Endodermal cell (in vitro differentiated cells): ENCODE results near the gene PARD6G. TPM values are rescaled to one million over a fixed set of nuclear protein-coding genes. Genes with fewer than 3 reads are reported as not detected.

Experiments
- DNase-seq: peaks from one replicate; pipeline ENCODE4 v3.0.0-alpha.2; 2017
- H3K27ac ChIP-seq: 2 replicates; pipeline ENCODE4 v1.5.1; 2013; ENCODE audit warnings: mild to moderate bottlenecking, low read depth, low read length, moderate library complexity
- H3K27me3 ChIP-seq: 2 replicates; pipeline ENCODE4 v1.6.1; 2013; ENCODE audit warnings: mild to moderate bottlenecking, low read length, moderate library complexity; ENCODE audit not compliant: insufficient read depth, control insufficient read depth, poor library complexity, severe bottlenecking
- H3K36me3 ChIP-seq: 2 replicates; pipeline ENCODE4 v1.7.0; 2013; ENCODE audit warnings: mild to moderate bottlenecking, low read length, moderate library complexity; ENCODE audit not compliant: control insufficient read depth, insufficient read depth
- H3K4me1 ChIP-seq: one replicate; pipeline ENCODE4 v1.7.0; 2013; ENCODE audit warnings: low read length; ENCODE audit not compliant: control insufficient read depth, insufficient read depth
- H3K4me3 ChIP-seq: 2 replicates; pipeline ENCODE4 v1.5.1; 2013; ENCODE audit warnings: mild to moderate bottlenecking, low read length, moderate library complexity
- H3K9ac ChIP-seq: 2 replicates; pipeline ENCODE4 v1.6.1; 2013; ENCODE audit warnings: mild to moderate bottlenecking, low read length, moderate library complexity; ENCODE audit not compliant: poor library complexity, severe bottlenecking; ENCODE audit errors: extremely low read depth
- H3K9me3 ChIP-seq: 2 replicates; pipeline ENCODE4 v1.6.1; 2013; ENCODE audit warnings: mild to moderate bottlenecking, low read length, moderate library complexity; ENCODE audit not compliant: control insufficient read depth
- H3K27ac Mint-ChIP-seq: 2 replicates; pipeline ENCODE4 v1.8.0; 2020; ENCODE audit warnings: mixed read lengths
- H3K27me3 Mint-ChIP-seq: 2 replicates; pipeline ENCODE4 v1.8.0; 2021; ENCODE audit warnings: mild to moderate bottlenecking, mixed read lengths; ENCODE audit not compliant: insufficient read depth
- H3K36me3 Mint-ChIP-seq: 2 replicates; pipeline ENCODE4 v1.8.0; 2020; ENCODE audit warnings: low read depth, mixed read lengths
- H3K4me1 Mint-ChIP-seq: 2 replicates; pipeline ENCODE4 v1.8.0; 2020; ENCODE audit warnings: mixed read lengths
- H3K4me3 Mint-ChIP-seq: 2 replicates; pipeline ENCODE4 v1.8.0; 2020; ENCODE audit warnings: mild to moderate bottlenecking, moderate library complexity, mixed read lengths
- H3K9me3 Mint-ChIP-seq: 2 replicates; pipeline ENCODE4 v1.8.0; 2020; ENCODE audit warnings: mild to moderate bottlenecking, mixed read lengths
- CTCF ChIP-seq: fragments of 200-600 bp; sonication (generic); conservative IDR thresholded peaks from 2 replicates; pipeline ENCODE4 v1.5.0; 2021; ENCODE audit warnings: antibody characterized with exemption, mild to moderate bottlenecking
- WGBS, 2 experiments: methylation state at CpG; one replicate each; pipeline versions ENCODE4 v1.1.5 to v1.1.7; 2013; ENCODE audit warnings: missing lambda C conversion rate in 2 of 2, mixed read lengths in 1 of 2; ENCODE audit not compliant: insufficient coverage in 1 of 2, insufficient read length in 1 of 2; 5-methylcytosine and 5-hydroxymethylcytosine counted together
- total RNA-seq, 2 donors: library from RNA; stranded (reverse); fragmentation: NEBNext Ultra II Directional in 1 of 2; extraction: Animal tissue kit (Norgen Biotek cat#: 25700) in 1 of 2; gene quantifications; 2 replicates in 1 of 2; 3 replicates in 1 of 2; pipeline ENCODE4 v1.2.1, GENCODE V29; 2021

Gene PARD6G
- total RNA-seq, 2 donors from 2014 or later = 15.4 to 17.3 TPM

DNA sequence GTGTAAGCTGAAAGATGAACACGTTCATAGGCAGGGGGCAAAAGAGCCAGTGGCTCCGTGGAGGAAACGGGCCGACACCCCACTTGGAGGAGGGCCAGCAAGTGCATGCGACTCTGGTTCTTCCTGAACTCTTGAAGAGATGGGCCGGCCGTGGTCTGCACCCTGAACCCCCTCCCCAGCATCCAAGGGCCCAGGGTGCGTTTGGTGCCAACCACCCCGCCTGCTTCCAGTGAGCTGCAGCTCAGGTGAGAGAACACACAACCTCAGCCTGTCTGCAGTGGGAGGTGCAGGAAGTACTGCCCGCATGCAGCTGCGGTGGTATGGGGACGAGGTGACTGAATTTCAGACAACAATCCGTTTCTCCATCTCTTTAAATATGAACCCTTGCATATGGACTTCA is 79.4 kb downstream of the PARD6G start:
- no peaks in the 10 kb centered on the region for H3K27me3 ChIP-seq
- H3K4me3 Mint-ChIP-seq = no peak overlapping the region
- H3K9ac ChIP-seq = no peak overlapping the region
- no peak overlapping the region for H3K27ac ChIP-seq
- no peaks in the 10 kb centered on the region for H3K4me1 Mint-ChIP-seq
- H3K9me3 Mint-ChIP-seq = peaks cover 36% of the 10 kb centered on the region
- H3K36me3 ChIP-seq = peaks cover under 1% of the 10 kb centered on the region
- peaks cover 30% of the 10 kb centered on the region for H3K36me3 Mint-ChIP-seq
- WGBS, 2 experiments = 88 to 93% methylated on average over 3 to 13 of the region's 13 CpGs
- H3K9me3 ChIP-seq = peaks cover 21% of the 10 kb centered on the region
- TF ChIP-seq CTCF = no peak
- DNase-seq = no peak
- no peak overlapping the region for H3K4me3 ChIP-seq
- H3K4me1 ChIP-seq = no peaks in the 10 kb centered on the region
- H3K27me3 Mint-ChIP-seq = no peaks in the 10 kb centered on the region
- no peak overlapping the region for H3K27ac Mint-ChIP-seq

GRCh38 chr18:80167331-80167730 is 80.0 kb downstream of the PARD6G start:
- H3K36me3 ChIP-seq = peaks cover 6% of the 10 kb centered on the region

DNA sequence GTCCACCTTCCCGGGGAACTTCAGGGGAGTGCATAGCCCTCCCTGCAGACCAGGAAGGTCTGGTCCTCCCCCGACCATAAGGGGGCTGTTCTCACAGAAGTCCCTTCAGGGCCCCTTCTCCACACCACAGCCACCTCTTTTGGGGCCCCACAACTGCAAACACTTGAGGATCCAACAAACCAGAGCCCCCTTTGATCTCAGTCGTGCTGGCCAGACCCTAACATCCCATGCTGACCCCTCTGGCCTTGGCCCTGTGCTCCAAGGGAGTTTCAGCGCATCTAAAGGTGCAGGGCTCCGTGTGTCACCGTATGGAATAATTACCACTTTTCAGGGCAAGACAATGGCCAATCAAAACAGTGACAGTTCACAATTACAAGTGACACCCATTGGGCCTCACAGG is 80.6 kb downstream of the PARD6G start:
- H3K27me3 Mint-ChIP-seq = no peaks in the 10 kb centered on the region
- DNase-seq = no peak
- H3K4me3 ChIP-seq = no peak overlapping the region
- no peaks in the 10 kb centered on the region for H3K4me1 Mint-ChIP-seq
- peaks cover 21% of the 10 kb centered on the region for H3K9me3 ChIP-seq
- no peak for TF ChIP-seq CTCF
- 86 to 89% methylated on average over 4 to 6 of the region's 6 CpGs for WGBS, 2 experiments
- no peak overlapping the region for H3K4me3 Mint-ChIP-seq
- H3K27me3 ChIP-seq = no peaks in the 10 kb centered on the region
- H3K36me3 Mint-ChIP-seq = peaks cover 42% of the 10 kb centered on the region
- H3K9me3 Mint-ChIP-seq = peaks cover 39% of the 10 kb centered on the region
- H3K4me1 ChIP-seq = no peaks in the 10 kb centered on the region
- H3K36me3 ChIP-seq = peaks cover 7% of the 10 kb centered on the region
- no peak overlapping the region for H3K27ac ChIP-seq
- no peak overlapping the region for H3K9ac ChIP-seq
- no peak overlapping the region for H3K27ac Mint-ChIP-seq

More at GRCh38 chr18:80167331-80167730, 80.0 kb downstream of the PARD6G start:
- Histone ChIP-seq H3K9me3 (peaks cover 21% of the 10 kb centered on the region), H3K4me1 (no peaks in the 10 kb centered on the region), H3K4me3 (no peak overlapping the region), H3K27me3 (no peaks in the 10 kb centered on the region), H3K9ac (no peak overlapping the region), H3K27ac (no peak overlapping the region)
- H3K4me1 Mint-ChIP-seq = no peaks in the 10 kb centered on the region
- H3K36me3 Mint-ChIP-seq = peaks cover 36% of the 10 kb centered on the region
- H3K27ac Mint-ChIP-seq = no peak overlapping the region
- 94 to 100% methylated on average over 8 to 9 of the region's 9 CpGs for WGBS, 2 experiments
- TF ChIP-seq CTCF = no peak
- H3K4me3 Mint-ChIP-seq = no peak overlapping the region
- H3K9me3 Mint-ChIP-seq = peaks cover 37% of the 10 kb centered on the region
- DNase-seq = no peak
- no peaks in the 10 kb centered on the region for H3K27me3 Mint-ChIP-seq
